Stimulated activated CD4-positive, alpha-beta T cell treated with anti-CD3 and anti-CD28 coated beads, TNF-alpha, amount 100 ng/mL, for 1 hour (primary cell): ENCODE measurements around the gene TNFRSF14.

Experiments
- DNase-seq, 3 donors: peaks; one replicate each; pipeline ENCODE4 v3.0.0-alpha.2; 2020; ENCODE audit warnings: low read depth in 3 of 3, low spot score in 1 of 3

TNFRSF14 gene

GRCh38 chr1:2556277-2556677, at the start of gene TNFRSF14:
TNFRSF14 (plus strand) TSS chr1:2556371; CDS start chr1:2556665, 294 bp downstream.
- peak in 2 of 3 donors; percentile 38 to 53 for DNase-seq

GRCh38 chr1:2506901-2507565, 49.1 kb upstream of the TNFRSF14 start:
- DNase-seq: no peak

- DNase-seq: no peak
These were observed 48.4 kb upstream of the TNFRSF14 start for GRCh38 chr1:2507744-2508155.

DNA sequence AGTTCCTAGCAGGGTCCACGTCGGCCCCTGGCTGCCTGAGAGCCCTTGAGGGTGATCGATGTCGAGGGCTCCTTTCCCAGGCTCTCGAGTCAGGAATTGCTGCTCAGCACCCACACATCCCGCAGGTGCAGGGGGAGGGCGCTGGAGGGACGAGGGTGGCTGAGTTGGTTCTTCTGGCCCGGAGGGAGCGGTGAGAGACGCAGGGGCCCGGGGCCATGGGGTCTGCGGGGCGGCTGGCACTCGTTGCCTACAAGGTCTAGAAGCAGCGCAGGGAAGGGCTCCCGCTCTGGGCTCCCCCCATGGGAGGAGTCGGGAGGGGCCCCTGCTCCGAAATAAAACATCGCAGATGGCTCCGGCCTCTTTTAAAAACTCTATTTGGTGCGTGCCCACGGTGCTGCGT, 48.0 kb upstream of the TNFRSF14 start:
- no peak for DNase-seq

DNA sequence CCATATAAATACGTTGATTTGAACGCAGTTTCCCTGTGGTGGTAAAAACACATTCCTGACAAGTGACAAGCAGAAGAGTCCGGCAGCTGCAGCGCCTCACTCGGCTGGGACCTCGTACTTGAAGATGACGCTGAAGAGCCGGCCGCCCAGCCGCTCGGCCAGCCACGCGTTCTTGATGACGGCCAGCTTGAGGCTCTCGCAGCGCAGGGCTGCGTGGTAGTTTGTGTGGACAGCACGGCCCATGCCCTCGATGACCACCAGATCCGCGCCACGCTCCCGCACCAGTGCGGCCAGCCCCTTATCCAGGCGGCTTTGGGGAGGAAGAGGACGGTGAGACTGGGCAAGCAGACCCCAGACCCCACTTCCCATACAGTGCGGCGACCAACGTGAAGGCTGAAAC, 47.4 kb upstream of the TNFRSF14 start:
- DNase-seq: no peak

- DNase-seq: no peak
These were observed 46.6 kb upstream of the TNFRSF14 start for GRCh38 chr1:2509589-2509988.

DNA sequence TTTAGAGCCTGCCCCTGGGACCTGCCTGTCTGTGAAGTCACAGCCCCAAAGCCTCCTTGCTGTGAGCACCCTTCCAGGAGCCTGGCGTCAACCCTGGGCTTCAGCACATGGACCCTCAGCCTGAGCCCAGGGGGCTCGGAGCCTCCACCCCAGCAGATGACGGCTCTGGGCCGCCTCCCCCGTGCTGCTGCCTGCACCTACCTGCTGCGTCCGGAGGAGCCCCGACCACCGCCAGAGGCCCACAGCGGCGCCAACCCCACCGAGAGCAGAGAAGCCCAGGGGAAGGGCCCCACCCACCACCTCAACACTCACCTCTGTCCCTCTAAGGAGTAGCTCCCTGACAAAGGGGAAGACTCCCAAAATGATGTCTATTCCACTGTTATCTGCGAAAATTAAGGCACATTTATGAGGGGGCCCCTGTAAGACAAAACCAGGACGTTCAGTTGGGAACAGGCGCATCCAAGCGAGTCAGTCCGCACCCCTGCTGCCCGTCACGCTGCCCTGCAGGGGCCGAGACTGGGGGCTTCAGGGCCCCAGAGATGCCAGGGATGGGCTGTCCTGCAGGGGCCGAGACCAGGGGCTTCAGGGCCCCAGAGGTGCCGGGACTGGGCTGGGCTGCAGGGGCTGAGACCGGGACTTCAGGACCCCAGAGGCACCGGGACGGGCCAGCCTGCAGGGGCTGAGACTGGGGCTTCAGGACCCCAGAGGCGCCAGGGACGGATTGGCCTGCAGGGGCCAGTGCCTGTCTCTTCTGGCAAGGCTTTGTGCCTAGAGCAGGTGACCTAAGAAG, 45.6 kb upstream of the TNFRSF14 start:
- DNase-seq: no peak

DNA sequence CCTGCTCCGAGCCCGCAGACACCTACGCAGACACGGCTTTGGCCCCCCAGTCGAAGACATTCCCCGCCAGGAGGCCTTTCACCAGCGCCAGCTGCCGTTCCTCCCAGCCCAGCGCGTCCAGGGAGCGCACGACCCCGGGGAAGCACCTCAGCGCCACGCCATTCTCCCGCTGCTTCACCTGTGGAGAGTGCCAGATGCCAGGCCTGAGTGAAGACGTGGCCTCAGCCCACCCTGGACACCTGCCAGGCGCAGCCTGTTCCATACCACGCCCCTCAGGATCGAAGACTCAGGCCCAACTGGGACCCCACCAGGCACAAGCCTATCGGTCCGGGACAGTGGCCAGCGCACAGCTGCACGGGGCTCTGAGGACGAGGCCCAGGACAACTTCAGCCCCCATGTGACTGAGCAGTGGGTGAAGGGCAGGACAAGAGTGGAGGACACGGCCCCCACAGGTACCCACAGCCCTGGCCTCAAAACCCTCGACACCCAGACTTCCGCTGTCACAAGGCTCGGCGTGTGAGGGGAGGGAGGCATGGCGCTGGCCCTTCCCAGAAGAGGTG, 43.2 kb upstream of the TNFRSF14 start:
- no peak for DNase-seq

- no peak for DNase-seq
These were observed 42.1 kb upstream of the TNFRSF14 start for GRCh38 chr1:2513939-2514652.

DNA sequence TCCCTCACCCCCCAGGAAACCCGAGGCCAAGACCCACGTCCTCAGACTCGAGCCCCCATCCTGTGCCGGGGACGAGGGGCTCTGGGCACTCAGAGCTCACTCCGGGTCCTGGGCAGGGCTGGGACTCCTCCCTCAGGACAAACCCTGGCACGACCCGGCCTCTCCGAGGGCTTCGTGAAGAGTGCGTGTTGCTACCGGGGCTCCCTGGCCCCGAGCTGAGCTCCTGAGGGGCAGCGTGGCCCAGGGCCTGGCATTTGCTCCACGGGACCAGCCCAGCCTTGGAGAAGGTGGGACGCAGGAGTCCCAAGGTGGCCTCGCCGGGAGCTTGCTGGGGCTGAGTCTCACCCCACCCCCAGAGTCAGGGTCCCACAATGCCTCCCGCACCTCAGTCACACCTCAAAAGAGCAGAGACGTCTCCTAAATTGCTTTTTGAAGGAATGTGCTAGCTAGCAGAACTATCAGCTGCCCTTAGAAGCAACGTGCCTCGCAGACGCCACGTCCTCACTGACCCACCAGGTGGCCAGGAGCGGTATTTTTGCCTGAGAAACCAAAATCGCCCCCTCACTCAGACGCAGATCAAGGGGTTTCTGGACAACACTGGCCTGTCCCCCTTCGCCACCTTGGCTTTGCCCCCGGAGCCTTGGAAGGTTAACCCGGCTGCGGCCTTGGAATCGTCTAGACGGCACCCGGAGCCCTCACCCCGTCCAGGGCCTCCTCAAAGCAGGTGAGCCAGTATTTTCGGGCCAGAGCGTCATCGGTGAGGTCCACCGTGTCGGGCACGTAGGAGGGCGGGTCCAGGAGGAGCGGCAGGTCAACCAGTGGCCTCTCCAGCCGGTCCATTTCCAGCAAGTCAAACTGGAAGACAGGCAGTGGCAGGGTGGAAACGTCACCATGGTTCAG, 41.1 kb upstream of the TNFRSF14 start:
- no peak for DNase-seq

- DNase-seq: no peak
These were observed 40.4 kb upstream of the TNFRSF14 start for GRCh38 chr1:2515763-2516080.

DNA sequence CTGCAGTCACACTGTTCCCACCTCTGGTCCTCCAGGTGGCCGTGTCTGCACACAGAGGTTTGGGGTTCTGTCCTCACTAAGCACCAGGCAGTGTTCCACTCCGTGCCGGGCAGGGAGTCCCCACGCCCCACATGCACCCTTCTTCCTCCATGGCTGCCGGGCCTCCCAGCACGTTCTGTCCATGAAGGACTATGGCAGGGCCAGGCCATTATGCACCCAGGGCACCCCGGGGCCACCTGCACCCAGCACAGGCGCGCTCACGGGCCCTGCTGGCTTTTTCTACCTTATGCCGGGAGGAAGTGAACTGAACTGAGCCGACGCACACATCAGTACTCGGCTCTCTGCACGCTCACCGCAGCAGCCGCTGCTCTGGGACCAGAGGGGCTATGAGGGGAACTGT, 40.0 kb upstream of the TNFRSF14 start:
- DNase-seq: no peak

DNA sequence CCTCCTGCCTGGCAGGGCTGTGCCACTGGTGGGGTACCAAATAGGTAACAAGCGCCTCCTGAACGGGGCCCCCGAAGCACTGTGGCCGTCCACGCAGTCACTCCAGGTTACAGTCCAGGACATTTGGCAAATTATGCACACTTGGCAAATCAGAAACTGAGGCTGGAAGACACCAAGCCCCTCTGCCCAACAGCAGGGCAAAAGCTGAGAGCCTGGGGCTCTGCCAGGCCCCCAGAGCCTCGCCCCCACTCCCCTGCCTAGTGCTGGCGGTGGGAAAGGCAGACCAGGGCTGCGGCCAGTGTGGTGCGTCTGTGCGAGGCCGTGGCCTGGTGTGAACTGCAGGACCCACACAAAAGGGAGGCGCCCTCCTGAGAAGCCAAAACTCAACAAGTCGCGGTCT, 39.2 kb upstream of the TNFRSF14 start:
- DNase-seq: no peak

DNA sequence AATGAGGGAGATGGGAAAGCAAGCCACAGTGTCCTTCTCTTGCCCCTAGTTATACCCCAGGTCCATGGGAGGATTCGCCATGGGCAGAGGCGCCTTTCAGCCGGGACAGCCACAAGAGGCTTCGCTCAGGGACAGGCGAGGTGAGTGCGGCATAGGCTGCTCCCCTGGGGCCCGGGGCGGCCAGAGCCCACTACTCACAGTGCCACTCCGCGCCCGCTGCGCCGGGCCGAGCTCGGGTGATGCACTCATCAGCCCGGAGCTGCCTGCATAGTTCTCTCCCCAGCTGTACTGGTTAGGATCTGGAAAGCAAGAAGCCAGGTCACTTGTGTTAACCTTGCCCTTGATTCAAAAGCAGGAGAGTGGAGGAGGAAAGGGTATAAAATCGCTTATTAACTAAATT, 38.2 kb upstream of the TNFRSF14 start:
- DNase-seq: no peak

DNA sequence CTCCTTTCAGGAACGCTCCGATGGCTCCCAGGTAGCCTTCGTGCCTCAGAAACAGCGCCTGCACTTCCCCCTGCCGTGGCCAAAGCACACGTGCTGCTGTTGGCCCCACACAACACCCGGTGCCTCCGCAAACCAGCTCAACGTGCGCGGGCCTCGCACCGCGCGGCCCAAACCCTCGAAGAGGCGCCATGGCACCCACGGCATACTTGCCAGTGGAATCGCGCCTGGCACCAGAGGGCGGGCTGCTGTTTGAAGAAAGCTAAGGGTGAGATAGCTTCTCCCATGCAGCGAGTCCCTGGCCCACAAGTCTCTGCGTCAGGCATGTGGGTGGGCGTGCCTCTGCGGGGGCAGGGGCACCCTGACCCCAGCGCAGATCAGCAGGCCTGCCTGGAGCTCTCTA, 37.6 kb upstream of the TNFRSF14 start:
- no peak for DNase-seq

GRCh38 chr1:2519029-2519685, 37.0 kb upstream of the TNFRSF14 start:
- DNase-seq: no peak

GRCh38 chr1:2519729-2520128, 36.4 kb upstream of the TNFRSF14 start:
- no peak for DNase-seq

- DNase-seq: no peak
These were observed 36.0 kb upstream of the TNFRSF14 start for GRCh38 chr1:2520206-2520605.

DNA sequence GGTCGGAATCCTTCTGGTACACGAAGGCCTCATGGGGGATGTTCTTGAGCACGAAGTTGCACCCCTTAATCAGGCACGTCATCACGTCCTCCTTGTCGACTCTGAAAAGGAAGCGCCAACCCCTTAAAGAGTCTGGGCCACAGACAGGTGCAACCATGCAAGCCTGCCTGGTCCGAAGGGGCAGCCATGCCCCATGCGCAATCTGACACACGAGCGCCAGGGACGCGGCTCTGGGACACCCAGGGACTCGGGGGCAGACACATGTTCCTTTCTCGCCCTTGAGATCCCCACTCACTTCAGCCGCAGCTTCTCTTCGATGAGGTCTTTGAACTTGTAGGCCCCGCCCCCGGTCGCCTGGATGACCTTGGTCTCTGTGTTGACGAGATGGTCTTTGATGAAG, 35.4 kb upstream of the TNFRSF14 start:
- no peak for DNase-seq

DNA sequence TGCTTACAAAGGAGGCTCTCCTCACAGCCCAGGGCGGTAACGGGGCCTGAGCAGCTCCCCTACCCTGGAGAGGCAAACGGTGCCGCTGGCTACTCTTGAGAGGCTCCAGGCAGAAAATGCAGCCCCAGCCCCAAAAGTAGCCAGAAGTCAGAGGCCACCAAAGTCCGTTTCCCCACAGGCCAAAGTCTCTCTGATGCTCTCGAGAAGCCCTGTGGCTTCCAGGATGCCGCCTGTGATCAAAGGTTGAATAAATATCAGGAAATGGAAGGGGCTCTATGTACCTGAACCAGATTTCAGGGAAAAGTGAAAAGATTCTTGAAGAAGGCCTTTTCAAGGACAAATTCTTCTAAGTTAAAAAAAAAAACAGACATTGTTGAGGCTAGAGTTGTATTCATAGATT, 33.9 kb upstream of the TNFRSF14 start:
- no peak for DNase-seq
